ENCODE measurements around the gene CFAP206. TPM values are rescaled to one million over a fixed set of nuclear protein-coding genes. Genes with fewer than 3 reads are reported as not detected.

The CFAP206 gene
- not detected in 2 replicates for total RNA-seq (2014; rRNA removed; shearing (Covaris generic); ENCODE audit: low replicate concordance)

GRCh38 chr6:87407901-87408720 is at the start of gene CFAP206:
CFAP206 (plus strand) TSS chr6:87407972; CDS start chr6:87409840, 1,868 bp downstream.
- H3K9me3 ChIP-seq: no peaks in the 10 kb centered on the region
- H3K4me3 ChIP-seq: peak within 1 kb of the TSS; percentile 93
- no peaks in the 10 kb centered on the region for H3K27me3 ChIP-seq
- H3K36me3 ChIP-seq: no peaks in the 10 kb centered on the region
- peak; percentile 80 for DNase-seq

- peaks cover 3% of the 10 kb centered on the region for H3K9me3 ChIP-seq
- DNase-seq: peak; percentile 2
- no peaks in the 10 kb centered on the region for H3K36me3 ChIP-seq
- no peak overlapping the region for H3K4me3 ChIP-seq
- H3K27me3 ChIP-seq: no peaks in the 10 kb centered on the region
Measured at GRCh38 chr6:87364602-87365252, 43.0 kb upstream of the CFAP206 start.

- Histone ChIP-seq H3K27me3 (no peaks in the 10 kb centered on the region), H3K9me3 (peaks cover 3% of the 10 kb centered on the region), H3K4me3 (no peak overlapping the region), H3K36me3 (no peaks in the 10 kb centered on the region)
- DNase-seq: peak; percentile 3
Measured at GRCh38 chr6:87366072-87366827, 41.5 kb upstream of the CFAP206 start.

GRCh38 chr6:87366899-87367298 is 40.9 kb upstream of the CFAP206 start:
- DNase-seq: no peak
- Histone ChIP-seq H3K27me3 (no peaks in the 10 kb centered on the region), H3K36me3 (no peaks in the 10 kb centered on the region), H3K4me3 (no peak overlapping the region), H3K9me3 (peaks cover 3% of the 10 kb centered on the region)

GRCh38 chr6:87373377-87373776 is 34.4 kb upstream of the CFAP206 start:
- no peak overlapping the region for H3K4me3 ChIP-seq
- no peaks in the 10 kb centered on the region for H3K27me3 ChIP-seq
- H3K9me3 ChIP-seq: no peaks in the 10 kb centered on the region
- H3K36me3 ChIP-seq: no peaks in the 10 kb centered on the region
- no peak for DNase-seq

- no peaks in the 10 kb centered on the region for H3K9me3 ChIP-seq
Measured at GRCh38 chr6:87375315-87375714, 32.5 kb upstream of the CFAP206 start.

GRCh38 chr6:87376643-87377042 is 31.1 kb upstream of the CFAP206 start:
- no peaks in the 10 kb centered on the region for H3K9me3 ChIP-seq
- no peaks in the 10 kb centered on the region for H3K36me3 ChIP-seq
- no peaks in the 10 kb centered on the region for H3K27me3 ChIP-seq
- no peak for DNase-seq
- H3K4me3 ChIP-seq: no peak overlapping the region

More at GRCh38 chr6:87375315-87375714, 32.5 kb upstream of the CFAP206 start:
- Histone ChIP-seq H3K4me3 (no peak overlapping the region), H3K27me3 (no peaks in the 10 kb centered on the region), H3K36me3 (no peaks in the 10 kb centered on the region)
- DNase-seq: no peak

- Histone ChIP-seq H3K9me3 (no peaks in the 10 kb centered on the region), H3K36me3 (no peaks in the 10 kb centered on the region), H3K4me3 (no peak overlapping the region), H3K27me3 (no peaks in the 10 kb centered on the region)
- no peak for DNase-seq
Measured at GRCh38 chr6:87378947-87379346, 28.8 kb upstream of the CFAP206 start.

GRCh38 chr6:87382861-87383260 is 24.9 kb upstream of the CFAP206 start:
- DNase-seq: no peak
- no peaks in the 10 kb centered on the region for H3K9me3 ChIP-seq
- H3K4me3 ChIP-seq: no peak overlapping the region
- H3K27me3 ChIP-seq: no peaks in the 10 kb centered on the region
- no peaks in the 10 kb centered on the region for H3K36me3 ChIP-seq

- no peaks in the 10 kb centered on the region for H3K36me3 ChIP-seq
- DNase-seq: no peak
- no peaks in the 10 kb centered on the region for H3K9me3 ChIP-seq
- no peak overlapping the region for H3K4me3 ChIP-seq
- H3K27me3 ChIP-seq: no peaks in the 10 kb centered on the region
Measured at GRCh38 chr6:87384038-87384437, 23.7 kb upstream of the CFAP206 start.

GRCh38 chr6:87384449-87384848 is 23.3 kb upstream of the CFAP206 start:
- Histone ChIP-seq H3K4me3 (no peak overlapping the region), H3K36me3 (no peaks in the 10 kb centered on the region), H3K27me3 (no peaks in the 10 kb centered on the region), H3K9me3 (no peaks in the 10 kb centered on the region)
- DNase-seq: no peak

GRCh38 chr6:87391334-87391733 is 16.4 kb upstream of the CFAP206 start:
- Histone ChIP-seq H3K36me3 (no peaks in the 10 kb centered on the region), H3K27me3 (no peaks in the 10 kb centered on the region), H3K9me3 (no peaks in the 10 kb centered on the region), H3K4me3 (no peak overlapping the region)
- DNase-seq: no peak

GRCh38 chr6:87393026-87393622 is 14.6 kb upstream of the CFAP206 start:
- Histone ChIP-seq H3K4me3 (no peak overlapping the region), H3K27me3 (no peaks in the 10 kb centered on the region; the same call in 1 of the 2 replicates), H3K9me3 (no peaks in the 10 kb centered on the region), H3K36me3 (no peaks in the 10 kb centered on the region)
- DNase-seq: no peak

- Histone ChIP-seq H3K9me3 (no peaks in the 10 kb centered on the region), H3K27me3 (no peaks in the 10 kb centered on the region; the same call in 1 of the 2 replicates), H3K4me3 (no peak overlapping the region), H3K36me3 (no peaks in the 10 kb centered on the region)
- no peak for DNase-seq
Measured at GRCh38 chr6:87395431-87395830, 12.3 kb upstream of the CFAP206 start.

GRCh38 chr6:87396595-87397392 is 11.0 kb upstream of the CFAP206 start:
- no peaks in the 10 kb centered on the region for H3K36me3 ChIP-seq
- no peaks in the 10 kb centered on the region; the same call in 1 of the 2 replicates for H3K27me3 ChIP-seq
- H3K9me3 ChIP-seq: no peaks in the 10 kb centered on the region
- H3K4me3 ChIP-seq: no peak overlapping the region
- DNase-seq: no peak

- Histone ChIP-seq H3K4me3 (no peak overlapping the region), H3K36me3 (no peaks in the 10 kb centered on the region), H3K27me3 (no peaks in the 10 kb centered on the region; the same call in 1 of the 2 replicates), H3K9me3 (no peaks in the 10 kb centered on the region)
- no peak for DNase-seq
Measured at GRCh38 chr6:87397656-87398055, 10.1 kb upstream of the CFAP206 start.

All from MG63 (cell line).